Tibial nerve (tissue), 4 donors: Measurements from ENCODE around the gene TTC7B. TPM values are rescaled to one million over a fixed set of nuclear protein-coding genes. Genes with fewer than 3 reads are reported as not detected.

Experiments used
- DNase-seq, 2 donors: peaks; one replicate each; pipeline ENCODE4 v3.0.0-alpha.2; 2019; ENCODE audit warnings: low spot score in 2 of 2
- H3K27ac ChIP-seq, 4 donors: fragments of 200-600 bp; sonication (generic) in 3 of 4; one replicate each; pipeline ENCODE4 v1.5.1; 2017 to 2019; ENCODE audit warnings: mild to moderate bottlenecking in 1 of 4
- H3K27me3 ChIP-seq, 2 donors: fragments of 200-600 bp; sonication (generic) in 1 of 2; one replicate each; pipeline versions ENCODE4 v1.5.1 to v1.6.0; 2017 to 2019
- H3K36me3 ChIP-seq, 3 donors: fragments of 200-600 bp; sonication (generic); one replicate each; pipeline ENCODE4 v1.5.1; 2018 to 2019
- H3K4me1 ChIP-seq, 4 donors: fragments of 200-600 bp; sonication (generic) in 3 of 4; one replicate each; pipeline ENCODE4 v1.5.1; 2017 to 2019
- H3K4me3 ChIP-seq, 4 donors: fragments of 200-600 bp; sonication (generic) in 3 of 4; one replicate each; pipeline ENCODE4 v1.5.1; 2017 to 2019; ENCODE audit warnings: mild to moderate bottlenecking in 1 of 4, moderate library complexity in 1 of 4
- H3K9me3 ChIP-seq, 4 donors: fragments of 200-600 bp; sonication (generic) in 3 of 4; one replicate each; pipeline ENCODE4 v1.5.1; 2017 to 2019
- CTCF ChIP-seq, 5 experiments: fragments of 200-600 bp in 3 of 5; fragments of 450-650 bp in 2 of 5; sonication (generic) in 3 of 5; IDR thresholded peaks; one replicate each; pipeline ENCODE4 v1.5.1; 2016 to 2019; ENCODE audit warnings: antibody characterized with exemption in 5 of 5, mild to moderate bottlenecking in 3 of 5, moderate library complexity in 2 of 5
- EP300 ChIP-seq, 2 donors: sonication (generic); formaldehyde crosslinking; IDR thresholded peaks; one replicate each; pipeline ENCODE4 v1.6.1; 2017; ENCODE audit warnings: antibody characterized with exemption in 2 of 2, mild to moderate bottlenecking in 1 of 2
- POLR2A ChIP-seq, 2 donors: fragments of 450-650 bp; IDR thresholded peaks; one replicate each; pipeline ENCODE4 v1.6.1; 2017; ENCODE audit warnings: antibody characterized with exemption in 2 of 2, mild to moderate bottlenecking in 2 of 2, moderate library complexity in 2 of 2
- WGBS, 2 donors: methylation state at CpG; one replicate each; pipeline ENCODE4 v1.1.5; 2018; 5-methylcytosine and 5-hydroxymethylcytosine counted together
- total RNA-seq, 4 donors: library from RNA; depleted of rRNA; stranded (reverse); fragments of >200 nt; gene quantifications; one replicate each; pipeline ENCODE4 v1.1.0, GENCODE V29; 2016

Gene TTC7B
- total RNA-seq, 4 donors from 2014 or later: 25.9 to 44.1 (median 34.4) TPM

GRCh38 chr14:90611501-90611900 lies 204.7 kb downstream of the TTC7B start:
- Histone ChIP-seq H3K4me1 (peaks cover 0 to 24% (median 0%) of the 10 kb centered on the region in 4 donors), H3K9me3 (no peaks in the 10 kb centered on the region)
- 75 to 81% methylated on average over 7 of the region's 7 CpGs for WGBS, 2 donors

GRCh38 chr14:90610346-90611040 lies 205.7 kb downstream of the TTC7B start:
- Histone ChIP-seq H3K9me3 (no peaks in the 10 kb centered on the region), H3K4me1 (peaks cover 0 to 14% (median 0%) of the 10 kb centered on the region in 4 donors), H3K36me3 (peaks cover 0 to 35% (median 0%) of the 10 kb centered on the region in 3 donors), H3K27ac (no peak overlapping the region), H3K4me3 (no peak overlapping the region), H3K27me3 (no peaks in the 10 kb centered on the region)
- no peak for DNase-seq
- no peak for TF ChIP-seq POLR2A (IDR thresholded peaks at IDR 0.05)
- WGBS, 2 donors: 85 to 91% methylated on average over 10 of the region's 10 CpGs

More at GRCh38 chr14:90611501-90611900, 204.7 kb downstream of the TTC7B start:
- Histone ChIP-seq H3K4me3 (no peak overlapping the region), H3K36me3 (peaks cover 0 to 35% (median 0%) of the 10 kb centered on the region in 3 donors), H3K27ac (peak overlapping the region in 1 of 4 donors; percentile 17), H3K27me3 (no peaks in the 10 kb centered on the region)
- no peak for DNase-seq
- TF ChIP-seq POLR2A (IDR thresholded peaks at IDR 0.05): no peak
- no peak for TF ChIP-seq EP300 (IDR thresholded peaks at IDR 0.05)
- TF ChIP-seq CTCF (IDR thresholded peaks at IDR 0.05): no peak

GRCh38 chr14:90609376-90609775 lies 206.9 kb downstream of the TTC7B start:
- no peak for DNase-seq
- no peaks in the 10 kb centered on the region for H3K9me3 ChIP-seq
- TF ChIP-seq CTCF (IDR thresholded peaks at IDR 0.05) (no peak), EP300 (IDR thresholded peaks at IDR 0.05) (no peak), POLR2A (IDR thresholded peaks at IDR 0.05) (no peak)
- H3K4me3 ChIP-seq: no peak overlapping the region
- peaks cover 0 to 35% (median 0%) of the 10 kb centered on the region in 3 donors for H3K36me3 ChIP-seq
- H3K4me1 ChIP-seq: peaks cover 0 to 10% (median 0%) of the 10 kb centered on the region in 4 donors
- H3K27me3 ChIP-seq: no peaks in the 10 kb centered on the region
- WGBS, 2 donors: 55 to 62% methylated on average over 2 of the region's 2 CpGs
- no peak overlapping the region for H3K27ac ChIP-seq

- no peak overlapping the region for H3K4me3 ChIP-seq
- H3K9me3 ChIP-seq: no peaks in the 10 kb centered on the region
- H3K4me1 ChIP-seq: peaks cover 0 to 10% (median 0%) of the 10 kb centered on the region in 4 donors
- H3K27me3 ChIP-seq: no peaks in the 10 kb centered on the region
- TF ChIP-seq CTCF (IDR thresholded peaks at IDR 0.05) (no peak), POLR2A (IDR thresholded peaks at IDR 0.05) (no peak), EP300 (IDR thresholded peaks at IDR 0.05) (no peak)
- DNase-seq: no peak
- 85 to 90% methylated on average over 7 of the region's 7 CpGs for WGBS, 2 donors
- H3K36me3 ChIP-seq: peaks cover 0 to 35% (median 0%) of the 10 kb centered on the region in 3 donors
- no peak overlapping the region for H3K27ac ChIP-seq
Observed at GRCh38 chr14:90608929-90609341, 207.3 kb downstream of the TTC7B start.

- Histone ChIP-seq H3K27ac (no peak overlapping the region), H3K4me3 (no peak overlapping the region), H3K9me3 (no peaks in the 10 kb centered on the region), H3K27me3 (no peaks in the 10 kb centered on the region), H3K36me3 (peaks cover 0 to 35% (median 0%) of the 10 kb centered on the region in 3 donors), H3K4me1 (peaks cover 0 to 10% (median 0%) of the 10 kb centered on the region in 4 donors)
- 80 to 85% methylated on average over 11 of the region's 11 CpGs for WGBS, 2 donors
- no peak for TF ChIP-seq POLR2A (IDR thresholded peaks at IDR 0.05)
- no peak for TF ChIP-seq EP300 (IDR thresholded peaks at IDR 0.05)
- TF ChIP-seq CTCF (IDR thresholded peaks at IDR 0.05): no peak
- no peak for DNase-seq
Observed at GRCh38 chr14:90608281-90608680, 207.9 kb downstream of the TTC7B start.
